HG03342 (cell line): ENCODE data around the gene GMNN.
A peak's percentile ranks its signal among the peaks of the same experiment; 100 is the strongest.
"Not testable (repeated sequence)": the region's sequence is repeated elsewhere in the genome, so short reads cannot be mapped to it uniquely, and the experiment has no call there.

Source experiments
- ATAC-seq: cut with Tn5 transposase; IDR thresholded peaks from one replicate; pipeline ENCODE4 v1.9.1; 2021; ENCODE audit warnings: mild to moderate bottlenecking, moderate library complexity; ENCODE audit not compliant: unreplicated experiment

GMNN gene

GRCh38 chr6:24774696-24775519, at the start of gene GMNN:
Gene GMNN, plus strand, starts transcription at chr6:24774937. Its CDS starts 2,310 bp downstream, at chr6:24777247.
- peak; percentile 91 for ATAC-seq

- not testable (repeated sequence) for ATAC-seq
These were observed 44.1 kb upstream of the GMNN start for GRCh38 chr6:24730653-24731052.

- not testable (repeated sequence) for ATAC-seq
These were observed 43.1 kb upstream of the GMNN start for GRCh38 chr6:24731456-24732134.

GRCh38 chr6:24734166-24734565, 40.6 kb upstream of the GMNN start:
- no peak for ATAC-seq

GRCh38 chr6:24734710-24735109, 40.0 kb upstream of the GMNN start:
- not testable (repeated sequence) for ATAC-seq

GRCh38 chr6:24738741-24739140, 36.0 kb upstream of the GMNN start:
- ATAC-seq: no peak

GRCh38 chr6:24740861-24741260, 33.9 kb upstream of the GMNN start:
- no peak for ATAC-seq

GRCh38 chr6:24742216-24742738, 32.5 kb upstream of the GMNN start:
- ATAC-seq: no peak

GRCh38 chr6:24743265-24743943, 31.3 kb upstream of the GMNN start:
- ATAC-seq: peak; percentile 88

- no peak for ATAC-seq
These were observed 30.8 kb upstream of the GMNN start for GRCh38 chr6:24743944-24744335.

GRCh38 chr6:24744911-24745310, 29.8 kb upstream of the GMNN start:
- no peak for ATAC-seq

GRCh38 chr6:24749297-24749696, 25.4 kb upstream of the GMNN start:
- ATAC-seq: no peak

- not testable (repeated sequence) for ATAC-seq
These were observed 23.9 kb upstream of the GMNN start for GRCh38 chr6:24750878-24751277.

GRCh38 chr6:24752503-24752902, 22.2 kb upstream of the GMNN start:
- no peak for ATAC-seq

GRCh38 chr6:24752917-24753492, 21.7 kb upstream of the GMNN start:
- no peak for ATAC-seq

GRCh38 chr6:24753545-24753944, 21.2 kb upstream of the GMNN start:
- no peak for ATAC-seq

GRCh38 chr6:24754378-24754777, 20.4 kb upstream of the GMNN start:
- not testable (repeated sequence) for ATAC-seq

GRCh38 chr6:24755279-24755678, 19.5 kb upstream of the GMNN start:
- no peak for ATAC-seq

- ATAC-seq: no peak
These were observed 17.1 kb upstream of the GMNN start for GRCh38 chr6:24757611-24758010.

GRCh38 chr6:24759718-24760117, 15.0 kb upstream of the GMNN start:
- ATAC-seq: no peak

GRCh38 chr6:24760210-24760609, 14.5 kb upstream of the GMNN start:
- no peak for ATAC-seq
